Stimulated activated CD4-positive, alpha-beta T cell treated with anti-CD3 and anti-CD28 coated beads, Interleukin-4, amount 100 ng/mL, for 48 hours (primary cell): ENCODE results near the gene SCN8A.
"Not testable (repeated sequence)": the region's sequence is repeated elsewhere in the genome, so short reads cannot be mapped to it uniquely, and the experiment has no call there.

ENCODE experiments used
- DNase-seq, 2 donors: peaks; one replicate each; pipeline ENCODE4 v3.0.0-alpha.2; 2020; ENCODE audit warnings: low read depth in 2 of 2

Gene SCN8A

GRCh38 chr12:51815571-51815970 lies 224.5 kb downstream of the SCN8A start:
- no peak for DNase-seq

- no peak for DNase-seq
These were observed 226.3 kb downstream of the SCN8A start for GRCh38 chr12:51817027-51817953.

- DNase-seq, result no peak
These were observed 227.1 kb downstream of the SCN8A start for GRCh38 chr12:51818086-51818485.

GRCh38 chr12:51818566-51819300 lies 227.7 kb downstream of the SCN8A start:
- DNase-seq, result no peak

GRCh38 chr12:51819736-51820525 lies 228.9 kb downstream of the SCN8A start:
- peak in 1 of 2 donors; percentile 15 for DNase-seq

- peak; percentile 75 to 78 for DNase-seq
These were observed 229.8 kb downstream of the SCN8A start for GRCh38 chr12:51820526-51821439.

- DNase-seq, result peak in 1 of 2 donors; percentile 27
These were observed 230.6 kb downstream of the SCN8A start for GRCh38 chr12:51821440-51822260.

- DNase-seq, result no peak
These were observed 231.2 kb downstream of the SCN8A start for GRCh38 chr12:51822261-51822616.

- no peak for DNase-seq
These were observed 231.9 kb downstream of the SCN8A start for GRCh38 chr12:51822956-51823355.

GRCh38 chr12:51823875-51824565 lies 233.0 kb downstream of the SCN8A start:
- DNase-seq, result no peak

- DNase-seq, result no peak
These were observed 234.2 kb downstream of the SCN8A start for GRCh38 chr12:51825216-51825615.

- DNase-seq, result no peak
These were observed 235.8 kb downstream of the SCN8A start for GRCh38 chr12:51826881-51827280.

GRCh38 chr12:51827925-51828818 lies 237.1 kb downstream of the SCN8A start:
- peak in 1 of 2 donors; percentile 58 for DNase-seq

- no peak for DNase-seq
These were observed 238.0 kb downstream of the SCN8A start for GRCh38 chr12:51829011-51829481.

GRCh38 chr12:51829641-51830040 lies 238.6 kb downstream of the SCN8A start:
- DNase-seq, result no peak

GRCh38 chr12:51831817-51832216 lies 240.8 kb downstream of the SCN8A start:
- DNase-seq, result not testable (repeated sequence)

- DNase-seq, result no peak
These were observed 241.5 kb downstream of the SCN8A start for GRCh38 chr12:51832354-51833107.
